ENCODE results near the gene HBA1.

DNA sequence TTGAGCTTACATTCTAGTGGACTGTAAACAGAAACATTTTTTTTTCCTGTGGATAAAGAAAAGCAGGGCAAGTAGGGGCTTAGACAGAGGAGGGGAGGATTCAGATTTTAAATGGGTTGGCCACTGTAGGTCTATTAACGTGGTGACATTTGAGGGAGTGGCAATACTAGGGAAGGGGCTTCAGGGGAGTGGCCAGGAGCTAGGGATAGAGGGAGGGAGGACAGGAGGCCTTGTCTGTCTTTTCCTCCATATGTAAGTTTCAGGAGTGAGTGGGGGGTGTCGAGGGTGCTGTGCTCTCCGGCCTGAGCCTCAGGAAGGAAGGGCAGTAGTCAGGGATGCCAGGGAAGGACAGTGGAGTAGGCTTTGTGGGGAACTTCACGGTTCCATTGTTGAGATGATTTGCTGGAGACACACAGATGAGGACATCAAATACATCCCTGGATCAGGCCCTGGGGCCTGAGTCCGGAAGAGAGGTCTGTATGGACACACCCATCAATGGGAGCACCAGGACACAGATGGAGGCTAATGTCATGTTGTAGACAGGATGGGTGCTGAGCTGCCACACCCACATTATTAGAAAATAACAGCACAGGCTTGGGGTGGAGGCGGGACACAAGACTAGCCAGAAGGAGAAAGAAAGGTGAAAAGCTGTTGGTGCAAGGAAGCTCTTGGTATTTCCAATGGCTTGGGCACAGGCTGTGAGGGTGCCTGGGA, 17.2 kb upstream of the HBA1 start:
- TF ChIP-seq, protein P1, sequence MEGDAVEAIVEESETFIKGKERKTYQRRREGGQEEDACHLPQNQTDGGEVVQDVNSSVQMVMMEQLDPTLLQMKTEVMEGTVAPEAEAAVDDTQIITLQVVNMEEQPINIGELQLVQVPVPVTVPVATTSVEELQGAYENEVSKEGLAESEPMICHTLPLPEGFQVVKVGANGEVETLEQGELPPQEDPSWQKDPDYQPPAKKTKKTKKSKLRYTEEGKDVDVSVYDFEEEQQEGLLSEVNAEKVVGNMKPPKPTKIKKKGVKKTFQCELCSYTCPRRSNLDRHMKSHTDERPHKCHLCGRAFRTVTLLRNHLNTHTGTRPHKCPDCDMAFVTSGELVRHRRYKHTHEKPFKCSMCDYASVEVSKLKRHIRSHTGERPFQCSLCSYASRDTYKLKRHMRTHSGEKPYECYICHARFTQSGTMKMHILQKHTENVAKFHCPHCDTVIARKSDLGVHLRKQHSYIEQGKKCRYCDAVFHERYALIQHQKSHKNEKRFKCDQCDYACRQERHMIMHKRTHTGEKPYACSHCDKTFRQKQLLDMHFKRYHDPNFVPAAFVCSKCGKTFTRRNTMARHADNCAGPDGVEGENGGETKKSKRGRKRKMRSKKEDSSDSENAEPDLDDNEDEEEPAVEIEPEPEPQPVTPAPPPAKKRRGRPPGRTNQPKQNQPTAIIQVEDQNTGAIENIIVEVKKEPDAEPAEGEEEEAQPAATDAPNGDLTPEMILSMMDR (conservative IDR thresholded peaks at IDR 0.05; ENCODE audit: low read length) = no peak
- TF ChIP-seq EZH2phosphoT487 (IDR thresholded peaks at IDR 0.05; ENCODE audit: borderline replicate concordance, low read depth, low read length) = no peak
